ENCODE measurements around the gene ZC3H8.
"Not testable (repeated sequence)": the region's sequence is repeated elsewhere in the genome, so short reads cannot be mapped to it uniquely, and the experiment has no call there.

ZC3H8 gene

GRCh38 chr2:112254466-112255240 is at the start of gene ZC3H8:
Gene ZC3H8 (minus strand): TSS chr2:112255042. CDS start chr2:112254981, 61 bp downstream.
- DNase-seq (ENCODE audit: low read depth): peak; percentile 93

GRCh38 chr2:112304298-112304941 is 49.6 kb upstream of the ZC3H8 start:
- DNase-seq (ENCODE audit: low read depth): no peak

GRCh38 chr2:112301973-112302372 is 47.1 kb upstream of the ZC3H8 start:
- DNase-seq (ENCODE audit: low read depth): no peak

GRCh38 chr2:112301171-112301584 is 46.3 kb upstream of the ZC3H8 start:
- DNase-seq (ENCODE audit: low read depth): no peak

- no peak for DNase-seq (ENCODE audit: low read depth)
Measured at GRCh38 chr2:112296407-112296806, 41.6 kb upstream of the ZC3H8 start.

- DNase-seq (ENCODE audit: low read depth): no peak
Measured at GRCh38 chr2:112295407-112296078, 40.7 kb upstream of the ZC3H8 start.

- DNase-seq (ENCODE audit: low read depth): no peak
Measured at GRCh38 chr2:112293636-112294401, 39.0 kb upstream of the ZC3H8 start.

GRCh38 chr2:112290648-112291047 is 35.8 kb upstream of the ZC3H8 start:
- no peak for DNase-seq (ENCODE audit: low read depth)

- DNase-seq (ENCODE audit: low read depth): no peak
Measured at GRCh38 chr2:112290088-112290487, 35.2 kb upstream of the ZC3H8 start.

- not testable (repeated sequence) for DNase-seq (ENCODE audit: low read depth)
Measured at GRCh38 chr2:112283535-112283934, 28.7 kb upstream of the ZC3H8 start.

GRCh38 chr2:112282066-112282465 is 27.2 kb upstream of the ZC3H8 start:
- not testable (repeated sequence) for DNase-seq (ENCODE audit: low read depth)

GRCh38 chr2:112277596-112278220 is 22.9 kb upstream of the ZC3H8 start:
- no peak for DNase-seq (ENCODE audit: low read depth)

GRCh38 chr2:112276954-112277353 is 22.1 kb upstream of the ZC3H8 start:
- no peak for DNase-seq (ENCODE audit: low read depth)

- DNase-seq (ENCODE audit: low read depth): peak; percentile 74
Measured at GRCh38 chr2:112275887-112276773, 21.3 kb upstream of the ZC3H8 start.

- peak; percentile 99 for DNase-seq (ENCODE audit: low read depth)
Measured at GRCh38 chr2:112275311-112275886, 20.6 kb upstream of the ZC3H8 start, which contains the start of gene ZC3H6. Gene ZC3H6 (plus strand): TSS chr2:112275597. CDS start chr2:112275995, 398 bp downstream.

- DNase-seq (ENCODE audit: low read depth): no peak
Measured at GRCh38 chr2:112273349-112273748, 18.5 kb upstream of the ZC3H8 start.

- DNase-seq (ENCODE audit: low read depth): no peak
Measured at GRCh38 chr2:112272669-112273068, 17.8 kb upstream of the ZC3H8 start.

- no peak for DNase-seq (ENCODE audit: low read depth)
Measured at GRCh38 chr2:112268547-112268946, 13.7 kb upstream of the ZC3H8 start.

- no peak for DNase-seq (ENCODE audit: low read depth)
Measured at GRCh38 chr2:112262876-112263275, 8.0 kb upstream of the ZC3H8 start.

- DNase-seq (ENCODE audit: low read depth): no peak
Measured at GRCh38 chr2:112260295-112260625, 5.4 kb upstream of the ZC3H8 start.

Data from stimulated activated CD8-positive, alpha-beta memory T cell treated with anti-CD3 and anti-CD28 coated beads, Interleukin-4, amount 100 ng/mL, for 24 hours (primary cell).